ENCODE measurements around the gene POLR3GL.
A peak's percentile ranks its signal among the peaks of the same experiment; 100 is the strongest.

POLR3GL gene

DNA sequence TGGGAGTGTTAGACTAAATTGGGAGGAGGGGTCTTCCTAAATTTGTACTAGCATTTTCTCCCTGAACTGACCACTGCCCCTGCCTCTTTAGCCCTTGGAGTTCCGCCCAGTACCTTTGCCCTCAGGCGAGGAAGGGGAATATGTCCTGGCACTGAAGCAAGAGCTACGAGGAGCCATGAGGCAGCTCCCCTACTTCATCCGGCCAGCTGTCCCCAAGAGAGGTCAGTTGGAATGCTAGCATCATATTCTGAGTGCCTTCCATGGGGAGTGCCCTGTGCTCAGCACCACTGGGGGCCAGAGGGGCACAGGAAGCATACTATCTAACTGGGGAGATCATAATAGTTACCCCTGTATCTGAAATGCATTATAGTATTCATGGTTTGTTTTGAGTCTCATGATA, 10.7 kb downstream of the POLR3GL start:
- no peak for DNase-seq (ENCODE audit: low read depth in 2 of 2)

DNA sequence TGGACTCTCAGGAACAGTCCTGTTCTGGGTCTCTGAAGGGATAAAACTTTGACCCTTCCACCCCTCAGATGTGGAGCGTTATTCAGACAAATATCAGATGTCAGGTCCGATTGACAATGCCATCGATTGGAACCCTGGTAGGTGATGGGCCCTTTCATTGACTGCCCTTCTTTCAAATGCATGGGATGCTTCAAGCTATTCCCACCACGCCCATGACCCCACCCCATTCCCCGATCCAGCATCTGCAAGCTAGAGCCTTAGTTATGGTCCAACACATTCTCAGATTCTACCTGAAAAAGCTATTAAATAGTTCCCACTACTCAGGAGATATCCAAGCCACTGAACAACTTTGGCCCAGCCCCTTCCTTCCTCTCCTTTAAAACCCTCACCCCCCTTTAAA, 12.5 kb downstream of the POLR3GL start:
- no peak for DNase-seq (ENCODE audit: low read depth in 2 of 2)

DNA sequence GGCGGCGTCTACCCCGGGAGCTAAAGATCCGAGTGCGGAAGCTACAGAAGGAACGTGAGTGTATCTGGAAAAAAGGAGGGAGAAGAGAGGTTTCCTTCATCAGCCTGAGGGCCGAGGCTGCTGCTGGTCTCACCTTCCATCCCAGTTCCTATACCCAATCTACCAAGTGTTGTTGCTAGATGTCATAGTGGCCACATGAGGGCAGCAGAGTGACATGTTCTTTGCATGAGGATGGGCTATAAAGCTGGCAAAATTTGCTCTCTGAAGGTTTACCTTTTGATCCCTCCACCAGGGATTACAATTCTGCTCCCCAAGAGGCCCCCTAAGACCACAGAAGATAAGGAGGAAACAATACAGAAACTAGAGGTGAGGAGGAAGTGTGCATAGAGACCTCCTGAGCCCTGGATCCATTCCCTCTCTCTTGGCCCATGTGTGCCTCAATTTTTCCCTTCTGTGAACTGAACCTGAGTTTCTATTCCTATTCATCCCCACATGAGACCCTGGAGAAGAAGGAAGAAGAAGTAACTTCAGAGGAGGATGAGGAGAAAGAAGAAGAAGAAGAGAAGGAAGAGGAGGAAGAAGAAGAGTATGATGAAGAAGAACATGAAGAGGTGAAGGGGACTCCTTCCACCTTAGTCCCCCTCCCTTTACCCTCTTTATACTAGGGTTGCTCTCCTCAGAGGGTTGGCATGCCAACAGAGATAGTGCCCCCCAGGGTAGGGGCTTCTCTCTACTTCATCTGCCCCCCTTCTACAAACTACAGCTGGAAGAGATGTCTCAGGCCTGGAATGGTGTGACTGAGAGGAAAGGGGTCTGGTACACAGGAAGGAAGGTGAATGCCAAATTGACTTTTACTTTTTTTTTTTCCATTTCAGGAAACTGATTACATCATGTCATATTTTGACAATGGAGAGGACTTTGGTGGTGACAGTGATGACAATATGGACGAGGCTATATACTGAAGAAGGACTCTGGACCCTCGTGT, 13.3 kb downstream of the POLR3GL start:
- peak; percentile 45 to 60 for DNase-seq (ENCODE audit: low read depth in 2 of 2)

DNA sequence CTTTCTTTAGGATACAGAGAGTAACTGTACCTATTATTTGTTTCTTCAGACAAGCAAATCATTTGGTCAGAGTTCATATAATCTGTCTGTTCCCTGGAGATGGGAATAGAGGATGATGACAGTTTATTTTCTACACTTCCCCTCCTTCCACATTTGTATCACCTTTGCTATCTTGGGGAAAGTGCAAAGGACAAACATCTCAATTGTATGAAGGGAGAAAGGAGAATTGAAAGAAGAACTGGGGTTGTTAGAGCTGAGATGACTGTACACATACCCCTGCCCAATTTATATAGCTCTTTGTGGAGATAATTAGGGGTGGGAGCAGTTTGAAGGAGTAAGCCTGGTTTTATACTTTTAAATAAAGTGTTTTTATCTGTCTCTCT, 14.0 kb downstream of the POLR3GL start:
- no peak for DNase-seq (ENCODE audit: low read depth in 2 of 2)

DNA sequence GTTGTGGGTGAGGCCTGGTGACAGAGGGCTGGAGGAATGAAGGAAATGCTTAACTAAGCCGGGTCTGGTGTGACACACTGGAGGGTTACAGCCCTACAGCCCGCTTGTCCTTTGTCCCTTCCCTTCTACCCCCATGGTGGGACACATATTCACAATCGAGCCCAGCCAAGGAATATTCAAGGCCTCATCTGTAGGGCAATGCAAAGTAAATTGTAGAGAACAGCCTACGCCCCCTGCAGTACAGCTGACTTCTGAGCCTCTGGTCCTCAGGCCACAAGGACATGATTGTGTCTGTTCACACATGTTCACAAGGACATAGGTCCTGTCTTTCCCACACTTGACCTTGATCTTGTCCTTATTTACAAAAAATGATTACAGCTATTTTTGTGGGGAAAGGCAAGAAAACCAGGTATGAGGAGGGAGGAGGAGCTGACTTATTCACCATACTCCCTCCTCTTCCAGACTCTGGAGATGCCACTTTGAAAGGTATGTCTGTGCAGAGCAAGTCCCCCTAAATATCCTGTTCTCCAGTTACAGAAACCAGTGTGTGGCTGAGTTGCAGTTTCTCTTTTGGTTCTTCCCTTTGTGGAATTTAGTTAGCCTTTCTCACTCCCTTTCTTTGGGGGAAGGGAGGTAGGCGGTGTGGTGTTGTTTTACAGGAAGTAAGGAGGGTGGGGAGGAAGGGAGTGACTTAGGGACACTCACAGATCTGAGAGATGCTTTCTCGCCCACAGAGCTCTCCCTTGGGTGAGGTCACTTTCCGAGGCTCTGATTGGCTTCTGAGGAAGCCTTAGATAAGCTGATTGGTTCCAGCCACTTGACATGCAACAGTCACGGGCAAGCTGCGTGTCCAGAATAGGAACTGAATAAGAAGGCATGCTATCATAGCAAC, 14.6 kb downstream of the POLR3GL start:
- peak; percentile 53 to 74 for DNase-seq (ENCODE audit: low read depth in 2 of 2)

DNA sequence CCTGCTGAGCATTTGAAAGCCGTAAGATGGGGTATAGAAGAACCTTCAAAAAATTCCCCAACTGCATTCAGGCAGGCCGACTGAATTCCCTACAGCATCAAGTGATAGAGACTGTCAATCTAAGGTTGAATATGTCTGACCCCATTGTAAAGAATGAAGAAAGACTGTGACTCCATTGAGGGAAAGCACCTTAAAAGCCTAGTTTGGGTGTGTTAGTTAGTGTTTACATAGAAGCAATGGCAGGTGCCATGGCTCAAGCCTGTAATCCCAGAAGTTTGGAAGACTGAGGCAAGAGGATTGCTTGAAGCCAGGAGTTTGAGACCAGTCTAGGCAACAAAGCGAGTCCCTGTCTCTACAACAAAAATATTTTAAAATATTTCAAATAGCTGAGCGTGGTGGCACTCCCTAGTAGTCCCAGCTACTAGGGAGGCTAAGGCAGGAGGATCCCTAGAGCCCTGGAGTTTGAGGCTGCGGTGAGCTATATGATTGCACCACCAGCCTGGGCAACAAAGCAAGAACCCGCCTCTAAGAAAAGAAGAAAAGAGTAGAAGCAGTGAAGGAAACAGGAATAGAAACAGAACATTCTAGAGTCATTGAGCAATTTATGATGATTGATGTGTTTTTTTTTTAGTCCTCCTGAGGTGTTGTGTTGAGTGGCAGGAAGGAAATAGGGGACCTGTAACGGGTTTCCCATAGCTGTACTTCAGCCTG, 15.4 kb downstream of the POLR3GL start:
- DNase-seq (ENCODE audit: low read depth in 2 of 2), result no peak

DNA sequence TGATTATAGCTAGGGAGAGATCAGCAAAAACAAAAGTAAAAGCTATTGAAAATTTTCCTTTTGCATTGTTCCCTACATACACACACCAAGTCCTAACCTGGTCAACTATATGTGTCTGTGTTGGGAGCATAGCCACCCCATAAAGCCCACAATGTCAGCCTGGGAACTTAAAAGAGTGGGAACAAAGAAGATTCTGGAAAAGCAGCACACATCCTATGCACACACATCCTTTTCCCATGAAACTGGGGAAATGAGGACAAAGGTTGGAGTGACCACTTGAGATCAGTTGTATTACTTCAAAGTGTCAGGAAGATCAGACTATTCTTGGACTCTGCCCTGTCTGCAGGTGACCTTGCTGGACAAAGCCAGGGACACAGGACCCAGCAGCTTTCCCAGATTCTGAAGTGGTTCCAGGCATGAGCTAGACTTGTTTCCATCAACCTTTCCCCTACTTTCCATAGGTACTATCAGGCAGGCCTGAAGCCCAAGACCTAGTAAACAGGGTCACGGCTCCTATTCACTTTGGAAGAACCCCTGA, 16.0 kb downstream of the POLR3GL start:
- DNase-seq (ENCODE audit: low read depth in 2 of 2), result no peak

DNA sequence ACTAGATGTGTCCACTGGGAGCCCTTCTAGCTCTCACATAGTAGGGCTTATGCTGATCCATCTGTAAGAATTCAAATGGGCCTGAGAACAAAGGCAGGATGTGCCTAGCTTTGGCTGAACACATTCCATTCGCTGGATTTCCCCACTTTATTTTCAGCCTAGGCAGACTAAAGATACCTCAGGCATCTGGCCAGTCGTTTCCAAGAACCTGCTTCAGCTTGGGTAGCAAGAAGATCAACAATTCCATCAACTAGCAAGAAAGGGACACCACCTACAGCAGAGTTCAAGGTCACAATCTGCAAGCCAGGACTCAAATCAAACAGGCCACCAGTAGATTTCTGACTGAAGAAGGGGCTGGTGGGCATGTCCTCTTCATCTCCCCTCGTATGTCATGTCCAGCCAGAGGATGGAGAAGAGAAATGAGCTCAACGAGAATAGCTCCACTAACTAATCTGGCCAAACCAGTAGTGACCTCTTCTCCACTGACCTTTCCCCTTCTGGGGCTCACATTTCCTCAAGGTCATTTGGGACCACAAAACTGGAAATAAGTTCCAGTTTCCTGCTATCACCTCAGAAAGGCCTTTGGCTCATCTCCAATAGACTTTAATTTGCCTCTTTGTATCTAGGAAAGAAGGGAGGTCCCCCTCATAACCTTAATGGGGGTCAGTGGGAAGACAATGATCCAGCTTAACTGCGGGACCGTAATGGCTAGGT, 17.7 kb downstream of the POLR3GL start:
- DNase-seq (ENCODE audit: low read depth in 2 of 2), result no peak

DNA sequence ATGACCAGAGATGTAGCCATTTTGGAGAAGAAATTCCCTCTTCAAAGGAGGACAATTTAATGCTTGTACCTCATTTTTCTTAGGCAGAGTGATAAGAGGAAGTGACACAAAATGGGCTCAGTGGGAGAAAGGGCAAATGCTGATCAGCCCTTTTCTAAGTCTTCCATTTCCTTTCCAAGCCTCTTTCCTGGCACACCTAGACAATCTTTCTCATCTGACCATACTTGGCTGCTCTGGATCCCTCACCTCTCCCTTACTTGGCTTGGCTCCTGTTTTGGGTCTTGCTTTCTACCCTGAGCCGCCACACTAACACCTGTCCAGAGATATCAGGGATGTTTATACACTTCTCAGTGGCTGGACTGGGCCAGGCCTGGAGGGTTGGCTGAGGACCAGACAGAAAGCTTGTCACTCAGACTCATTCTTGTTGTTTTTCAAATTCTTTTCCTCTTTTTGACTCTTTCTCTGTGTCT, 18.8 kb downstream of the POLR3GL start:
- no peak for DNase-seq (ENCODE audit: low read depth in 2 of 2)

DNA sequence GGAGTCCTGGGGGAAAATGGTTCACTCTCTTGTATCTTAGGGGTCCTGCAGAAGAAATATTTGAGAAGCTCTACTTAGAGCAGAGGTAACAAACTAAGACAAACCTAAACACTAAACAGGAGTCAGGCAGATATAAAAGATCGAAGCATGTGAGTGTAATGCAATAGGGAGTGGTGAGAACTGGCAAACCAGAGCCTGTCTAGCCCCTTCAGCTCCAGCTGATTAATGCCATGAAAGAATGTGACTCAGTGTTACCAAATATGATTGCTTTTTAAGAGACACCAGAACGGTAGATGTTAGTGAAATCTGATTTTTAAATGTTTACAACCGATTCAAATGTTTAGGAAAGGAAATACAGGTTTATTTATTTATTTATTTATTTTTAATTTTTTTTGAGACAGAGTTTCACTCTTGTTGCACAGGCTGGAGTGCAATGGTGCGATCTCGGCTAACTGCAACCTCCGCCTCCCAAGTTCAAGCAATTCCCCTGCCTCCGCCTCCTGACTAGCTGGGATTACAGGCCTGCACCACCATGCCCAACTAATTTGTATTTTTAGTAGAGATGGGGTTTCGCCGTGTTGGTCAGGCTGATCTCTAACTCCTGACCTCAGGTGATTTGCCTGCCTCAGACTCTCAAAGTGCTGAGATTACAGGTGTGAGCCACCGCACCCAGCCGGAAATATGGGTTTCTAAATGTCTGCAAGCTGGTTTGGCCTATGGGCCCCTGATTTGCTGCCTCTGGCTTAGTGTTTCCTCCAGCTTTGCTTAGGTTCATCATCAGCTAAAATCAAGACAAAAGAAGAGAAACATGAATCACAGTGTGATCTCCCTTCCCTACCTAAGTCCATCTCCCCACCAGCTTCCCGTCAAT, 19.7 kb downstream of the POLR3GL start:
- no peak for DNase-seq (ENCODE audit: low read depth in 2 of 2)

DNA sequence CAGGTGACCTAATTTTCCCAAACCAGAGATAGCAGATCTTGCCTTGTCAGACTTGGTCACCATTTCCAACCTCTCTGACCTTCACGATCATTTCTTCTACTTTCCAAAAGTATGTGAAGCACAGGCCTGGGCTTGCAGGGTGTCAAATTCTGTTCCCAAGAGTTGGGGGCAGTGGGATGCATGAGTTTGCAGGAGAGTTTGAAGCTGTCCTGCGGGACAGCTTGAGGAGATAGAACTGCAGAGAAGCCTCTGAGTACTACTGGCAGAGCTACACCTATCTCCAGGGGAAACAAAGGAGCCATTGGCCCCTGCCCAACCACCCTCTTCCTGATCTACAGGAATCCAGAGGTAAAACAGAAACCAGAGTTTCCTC, 20.6 kb downstream of the POLR3GL start:
- no peak for DNase-seq (ENCODE audit: low read depth in 2 of 2)

DNA sequence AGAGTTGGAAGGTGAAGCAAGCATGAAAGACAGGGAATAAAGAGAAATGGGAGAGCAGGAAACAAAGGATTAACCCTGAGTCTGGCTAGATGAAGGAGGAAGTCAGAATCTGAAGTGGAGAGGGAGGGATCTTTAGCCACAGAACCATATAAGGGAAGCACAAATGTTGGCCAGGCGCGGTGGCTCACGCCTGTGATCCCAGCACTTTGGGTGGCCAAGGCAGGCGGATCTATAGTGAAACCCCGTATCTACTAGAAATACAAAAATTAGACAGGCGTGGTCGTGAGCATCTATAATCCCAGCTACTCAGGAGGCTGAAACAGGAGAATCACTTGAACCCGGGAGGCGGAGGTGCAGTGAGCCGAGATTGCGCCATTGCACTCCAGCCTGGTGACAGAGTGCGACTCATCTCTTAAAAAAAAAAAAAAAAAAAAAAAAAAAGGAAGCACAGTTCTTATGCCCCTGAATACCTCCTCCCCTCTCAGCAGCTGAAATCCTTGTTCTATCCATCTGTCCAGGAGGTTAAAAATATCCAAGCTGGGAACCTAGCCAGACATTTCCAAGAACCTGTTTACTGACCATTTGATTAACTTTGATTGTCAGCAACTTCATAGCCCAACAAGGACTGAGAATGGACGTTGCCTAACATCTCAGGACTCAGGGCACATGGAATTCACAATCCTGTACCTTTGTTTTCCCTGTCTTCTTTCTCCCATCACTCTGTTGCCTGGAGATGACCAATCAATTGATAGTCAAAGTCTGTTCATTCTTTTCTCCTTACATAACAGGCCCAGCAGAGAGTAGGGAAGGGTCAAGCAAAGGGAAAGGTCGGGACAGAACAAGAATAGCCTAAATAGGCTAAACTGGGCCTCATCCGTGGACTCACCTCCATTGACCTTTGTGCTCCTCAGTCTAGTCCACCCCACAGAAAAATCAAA, 21.3 kb downstream of the POLR3GL start:
- DNase-seq (ENCODE audit: low read depth in 2 of 2), result no peak

DNA sequence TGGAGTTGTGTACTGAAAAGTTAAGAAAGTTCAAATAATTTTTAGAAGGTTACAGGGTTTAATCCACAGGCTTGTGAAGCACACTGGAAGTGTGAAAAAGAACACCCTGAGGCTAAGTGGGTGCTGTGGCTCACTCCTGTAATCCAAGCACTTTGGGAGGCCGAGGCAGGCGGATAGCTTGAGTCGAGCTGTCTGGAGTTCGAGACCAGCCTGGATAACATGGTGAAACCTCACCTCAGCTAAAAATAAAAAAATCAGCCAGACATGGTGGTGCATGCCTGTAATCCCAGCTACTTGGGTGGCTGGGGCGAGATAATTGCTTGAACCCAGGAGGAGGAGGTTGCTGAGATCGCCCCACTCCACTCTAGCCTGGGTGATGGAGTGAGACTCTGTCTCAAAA, 22.1 kb downstream of the POLR3GL start:
- DNase-seq (ENCODE audit: low read depth in 2 of 2), result no peak

DNA sequence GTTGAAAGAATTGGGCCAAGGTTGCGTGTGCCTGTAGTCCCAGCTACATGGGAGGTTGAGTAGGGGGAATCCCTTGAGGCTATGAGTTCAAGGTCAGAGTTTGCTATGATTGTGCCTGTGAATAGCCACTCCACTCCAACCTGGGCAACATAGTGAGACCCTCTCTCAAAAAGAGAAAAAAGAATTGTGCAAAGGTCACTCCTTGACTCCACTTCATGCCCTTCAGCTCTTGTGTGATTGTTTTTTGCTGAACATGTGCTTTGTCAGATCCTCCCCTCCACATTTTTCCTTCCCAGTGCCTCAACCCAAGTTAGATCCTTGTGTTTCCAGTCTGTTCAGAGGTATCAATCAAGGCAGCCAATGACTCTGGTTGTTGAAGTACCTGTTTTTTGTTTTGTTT, 23.4 kb downstream of the POLR3GL start:
- DNase-seq (ENCODE audit: low read depth in 2 of 2), result no peak

DNA sequence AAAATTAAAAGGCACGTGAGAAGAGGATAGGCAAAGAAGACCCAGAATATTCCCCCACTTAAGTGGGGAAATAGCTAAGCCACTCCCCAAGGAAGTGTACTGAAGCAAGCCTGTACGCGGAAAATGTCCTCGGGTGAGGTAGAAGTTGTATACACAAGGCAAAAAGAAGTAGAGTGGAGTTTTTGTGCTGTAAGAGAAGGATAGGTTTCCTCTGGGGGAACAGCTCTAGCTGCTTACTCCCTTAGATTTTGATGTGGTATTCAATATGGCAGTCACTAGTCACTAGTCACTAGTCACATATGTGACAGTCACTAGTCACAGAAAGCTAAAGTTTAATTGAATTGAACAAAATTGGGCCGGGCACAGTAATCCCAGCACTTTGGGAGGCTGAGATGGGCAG, 24.3 kb downstream of the POLR3GL start:
- no peak for DNase-seq (ENCODE audit: low read depth in 2 of 2)

DNA sequence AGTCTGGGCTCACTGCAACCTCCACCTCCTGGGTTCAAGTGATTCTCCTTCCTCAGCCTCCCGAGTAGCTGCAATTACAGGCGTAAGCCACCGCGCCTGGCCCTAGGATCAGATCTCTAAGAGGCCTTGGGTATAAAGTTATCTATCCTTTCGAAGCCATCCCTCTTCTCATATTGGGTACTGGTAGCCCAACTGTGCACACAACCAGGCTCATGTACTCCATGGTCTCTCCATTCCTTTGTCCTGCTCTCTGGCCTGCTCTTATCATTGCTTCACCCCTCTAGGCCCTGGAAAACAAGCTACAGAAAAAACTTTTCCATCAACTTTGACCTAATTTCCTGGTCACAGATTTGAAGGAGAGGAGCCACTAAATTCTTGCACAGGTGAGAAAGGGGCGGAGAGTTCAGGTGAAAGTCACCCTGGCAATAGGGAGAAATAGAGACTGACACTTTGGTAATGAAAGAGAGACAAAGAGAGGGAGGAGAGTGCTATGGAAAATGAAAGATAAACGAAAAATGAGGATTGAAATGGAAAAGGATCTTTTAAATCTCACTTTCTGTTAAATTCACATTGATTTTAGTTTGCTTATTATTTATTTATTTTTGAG, 25.9 kb downstream of the POLR3GL start:
- DNase-seq (ENCODE audit: low read depth in 2 of 2), result no peak

DNA sequence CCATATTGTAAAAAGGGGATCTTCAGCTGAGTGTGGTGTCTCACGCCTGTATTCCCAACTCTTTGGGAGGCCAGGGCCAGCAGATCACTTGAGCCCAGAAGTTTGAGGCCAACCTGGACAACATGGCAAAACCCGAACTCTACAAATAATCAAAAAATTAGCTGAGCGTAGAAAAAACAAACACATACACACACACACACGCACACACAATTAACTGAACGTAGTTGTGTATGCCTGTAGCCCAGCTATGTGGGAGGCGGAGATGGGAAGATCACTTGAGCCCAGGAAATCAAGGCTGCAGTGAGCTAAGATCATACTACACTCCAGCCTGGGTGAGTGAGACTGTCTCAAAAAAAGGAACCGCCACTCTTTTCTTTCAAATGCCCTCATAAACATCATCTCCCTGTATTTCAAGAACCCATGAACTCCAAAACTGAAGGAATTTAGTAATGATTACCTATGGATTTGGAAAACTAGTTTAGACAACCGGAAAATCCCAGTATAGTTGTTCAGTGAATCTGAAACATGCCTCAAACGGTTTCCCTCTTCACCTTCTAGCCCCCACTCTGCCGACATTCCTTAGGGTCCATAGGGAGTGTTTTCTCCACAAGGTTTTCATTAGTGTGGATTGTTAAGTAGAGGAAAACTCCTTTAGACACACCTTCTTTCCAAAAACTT, 27.4 kb downstream of the POLR3GL start:
- no peak for DNase-seq (ENCODE audit: low read depth in 2 of 2)

DNA sequence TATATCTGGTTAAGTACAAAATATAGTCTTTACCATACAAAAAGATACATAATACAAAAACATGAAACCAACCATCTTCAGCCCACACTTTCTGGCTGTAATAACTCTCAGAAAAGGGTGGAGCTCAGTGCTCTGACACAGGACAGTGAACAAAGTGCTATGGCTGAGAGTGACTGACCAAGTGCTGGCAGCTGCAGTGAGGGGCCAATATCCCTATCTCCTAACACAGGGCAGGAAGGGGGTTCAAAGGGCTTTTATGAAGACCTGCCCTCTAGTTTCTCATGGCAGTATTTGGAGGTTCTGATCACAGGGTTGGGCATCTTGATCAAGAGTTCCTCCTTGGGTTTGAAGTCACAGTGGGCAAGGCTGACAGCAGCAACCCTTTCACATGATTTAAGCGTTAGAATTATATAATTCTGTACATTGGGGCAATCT, 28.0 kb downstream of the POLR3GL start:
- DNase-seq (ENCODE audit: low read depth in 2 of 2), result no peak
